Stimulated activated naive CD8-positive, alpha-beta T cell treated with anti-CD3 and anti-CD28 coated beads, Interleukin-15, amount 100 ng/mL, for 72 hours (primary cell): ENCODE measurements around the gene ITPA.
A peak's percentile ranks its signal among the peaks of the same experiment; 100 is the strongest.
"Not testable (repeated sequence)": the region's sequence is repeated elsewhere in the genome, so short reads cannot be mapped to it uniquely, and the experiment has no call there.

Source experiments
- ATAC-seq: fragments of 150-1000 bp; cut with Tn5 transposase; 2 replicates; pipeline ENCODE4 v1.10.0; 2021; ENCODE audit warnings: mild to moderate bottlenecking, moderate library complexity
- DNase-seq, 2 donors: peaks; one replicate each; pipeline ENCODE4 v3.0.0; 2021 to 2022
- H3K27ac Mint-ChIP-seq, 2 donors: one replicate each; pipeline ENCODE4 v1.8.0; 2022; ENCODE audit warnings: mild to moderate bottlenecking in 2 of 2, mixed read lengths in 2 of 2, moderate library complexity in 2 of 2
- H3K27me3 Mint-ChIP-seq: one replicate; pipeline ENCODE4 v1.8.0; 2022; ENCODE audit warnings: mixed read lengths
- H3K4me1 Mint-ChIP-seq: one replicate; pipeline ENCODE4 v1.8.0; 2022; ENCODE audit warnings: mild to moderate bottlenecking, mixed read lengths
- H3K4me3 Mint-ChIP-seq, 2 donors: one replicate each; pipeline ENCODE4 v1.8.0; 2022; ENCODE audit warnings: mild to moderate bottlenecking in 2 of 2, mixed read lengths in 2 of 2, moderate library complexity in 1 of 2
- H3K9me3 Mint-ChIP-seq, 2 donors: one replicate each; pipeline ENCODE4 v1.8.0; 2022; ENCODE audit warnings: mixed read lengths in 2 of 2

The ITPA gene

DNA sequence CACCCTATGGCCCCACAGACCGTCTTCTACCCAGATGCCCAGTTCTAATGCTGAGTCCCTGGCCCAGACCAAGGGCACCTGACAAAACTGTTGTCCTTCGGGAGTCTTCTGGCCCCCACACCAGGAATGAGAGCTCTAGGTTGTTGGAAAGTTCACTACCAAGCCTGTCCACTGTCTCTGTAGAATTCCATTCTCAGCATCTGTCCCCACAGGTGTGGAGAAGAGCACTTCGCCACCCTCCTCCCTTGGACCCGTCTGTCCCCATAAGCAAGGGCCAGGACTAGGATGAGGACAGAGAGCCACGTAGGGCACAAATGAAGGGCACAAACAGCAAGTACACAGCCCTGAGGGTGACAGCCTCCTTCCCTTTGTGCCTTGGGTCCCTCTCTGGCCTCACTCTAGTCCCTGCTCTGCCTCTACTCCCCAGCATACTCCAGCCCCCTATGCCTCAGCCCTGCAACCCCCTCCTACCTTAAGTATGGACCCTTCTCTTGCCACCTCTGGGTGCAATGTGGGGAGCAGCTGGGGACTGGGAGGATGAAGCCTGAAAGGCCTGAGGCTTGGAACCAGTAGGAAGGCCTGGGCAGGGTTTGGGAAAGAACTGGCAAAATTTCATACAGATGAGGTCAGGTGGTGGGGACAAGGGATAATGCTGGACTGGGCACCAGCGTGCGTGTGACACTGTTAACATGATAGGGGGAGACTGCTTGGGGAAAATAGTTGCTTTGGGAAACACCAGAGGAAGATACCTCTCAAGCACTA lies 40.3 kb upstream of the ITPA start:
- Mint-ChIP-seq H3K4me3 (peak overlapping the region; percentile 32 to 56), H3K27ac (no peak overlapping the region), H3K4me1 (peaks cover 36% of the 10 kb centered on the region), H3K27me3 (peaks cover 47% of the 10 kb centered on the region), H3K9me3 (no peaks in the 10 kb centered on the region)
- no peak for ATAC-seq
- DNase-seq: no peak

DNA sequence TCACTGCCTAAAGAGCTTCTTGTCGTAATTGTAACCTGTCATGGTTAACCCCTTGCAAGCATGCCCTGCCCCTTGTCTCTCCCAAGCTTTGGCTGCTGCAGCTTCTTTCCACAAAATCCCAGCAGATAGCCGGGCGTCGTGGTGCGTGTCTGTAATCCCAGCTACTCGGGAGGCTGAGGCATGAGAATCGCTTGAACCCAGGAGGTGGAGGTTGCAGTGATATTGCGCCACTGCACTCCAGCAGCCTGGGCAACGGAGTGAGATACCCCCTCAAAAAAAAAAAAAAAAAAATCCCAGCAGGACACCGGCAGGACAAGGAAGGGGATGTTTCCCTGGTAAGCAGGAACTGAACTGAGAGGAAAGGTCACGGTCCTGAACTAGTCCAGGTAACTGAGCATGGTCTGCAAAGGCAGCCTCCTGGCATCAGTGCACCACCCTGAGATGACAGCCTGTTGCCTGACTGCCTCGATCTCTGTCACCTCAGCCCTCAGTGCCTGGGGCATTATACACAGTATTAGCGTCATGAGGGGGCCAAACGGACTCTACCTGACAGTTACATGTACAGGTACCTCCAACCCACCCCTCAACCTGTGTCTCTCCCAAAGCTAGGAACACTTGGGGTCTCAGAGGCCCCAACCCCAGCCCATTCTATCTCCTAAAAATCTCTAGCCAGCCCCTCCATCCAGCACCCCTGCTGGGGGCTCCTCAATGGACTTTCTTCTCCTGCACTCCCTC lies 37.7 kb upstream of the ITPA start:
- Mint-ChIP-seq H3K9me3 (no peaks in the 10 kb centered on the region), H3K4me1 (peaks cover 41% of the 10 kb centered on the region), H3K4me3 (no peak overlapping the region), H3K27ac (peak overlapping the region in 1 of 2 donors; percentile 54), H3K27me3 (peaks cover 67% of the 10 kb centered on the region)
- ATAC-seq: no peak
- no peak for DNase-seq

DNA sequence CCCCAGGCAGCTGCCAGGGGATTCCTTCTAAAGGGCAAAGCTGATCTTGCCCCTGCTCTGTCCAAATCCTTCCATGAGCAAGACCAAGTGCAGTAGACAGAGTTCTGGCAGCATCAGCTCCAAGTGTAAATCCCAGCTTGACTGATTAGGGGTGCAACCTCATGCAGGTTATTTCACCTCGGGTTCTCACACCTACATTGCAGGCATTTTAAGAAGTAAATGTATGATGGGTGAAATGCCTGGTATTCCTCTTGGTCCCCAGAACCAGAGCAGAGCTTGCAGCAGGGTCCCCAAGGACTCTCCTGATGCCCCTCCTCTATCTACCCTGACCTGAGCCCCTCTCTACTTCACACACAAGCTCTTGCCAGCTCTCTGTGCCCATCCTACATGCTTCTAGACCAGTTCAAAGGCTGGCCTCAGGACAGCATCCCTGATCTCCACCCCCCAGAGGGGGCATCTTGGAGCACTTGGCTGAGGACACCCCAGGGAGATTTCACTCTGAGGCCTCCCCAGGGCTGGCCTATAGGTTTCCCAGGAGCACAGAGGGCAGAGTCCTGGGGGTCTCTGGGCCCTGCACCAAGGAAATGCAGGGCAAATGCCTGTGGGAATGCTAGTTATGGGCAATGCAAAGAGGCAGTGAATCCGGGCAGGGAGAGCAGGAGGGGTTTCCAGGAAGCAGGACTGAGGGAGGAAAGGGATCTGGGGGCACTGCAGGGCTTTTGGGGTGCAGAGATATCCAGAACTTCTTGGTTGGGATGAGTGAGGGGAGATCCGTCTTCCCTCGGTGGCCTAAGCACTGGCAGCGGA lies 37.0 kb upstream of the ITPA start:
- H3K9me3 Mint-ChIP-seq: no peaks in the 10 kb centered on the region
- H3K27me3 Mint-ChIP-seq: peaks cover 63% of the 10 kb centered on the region
- H3K4me1 Mint-ChIP-seq: peaks cover 39% of the 10 kb centered on the region
- H3K27ac Mint-ChIP-seq: peak overlapping the region; percentile 54 to 83
- peak overlapping the region; percentile 78 for H3K4me3 Mint-ChIP-seq
- DNase-seq (no peak), ATAC-seq (no peak)

DNA sequence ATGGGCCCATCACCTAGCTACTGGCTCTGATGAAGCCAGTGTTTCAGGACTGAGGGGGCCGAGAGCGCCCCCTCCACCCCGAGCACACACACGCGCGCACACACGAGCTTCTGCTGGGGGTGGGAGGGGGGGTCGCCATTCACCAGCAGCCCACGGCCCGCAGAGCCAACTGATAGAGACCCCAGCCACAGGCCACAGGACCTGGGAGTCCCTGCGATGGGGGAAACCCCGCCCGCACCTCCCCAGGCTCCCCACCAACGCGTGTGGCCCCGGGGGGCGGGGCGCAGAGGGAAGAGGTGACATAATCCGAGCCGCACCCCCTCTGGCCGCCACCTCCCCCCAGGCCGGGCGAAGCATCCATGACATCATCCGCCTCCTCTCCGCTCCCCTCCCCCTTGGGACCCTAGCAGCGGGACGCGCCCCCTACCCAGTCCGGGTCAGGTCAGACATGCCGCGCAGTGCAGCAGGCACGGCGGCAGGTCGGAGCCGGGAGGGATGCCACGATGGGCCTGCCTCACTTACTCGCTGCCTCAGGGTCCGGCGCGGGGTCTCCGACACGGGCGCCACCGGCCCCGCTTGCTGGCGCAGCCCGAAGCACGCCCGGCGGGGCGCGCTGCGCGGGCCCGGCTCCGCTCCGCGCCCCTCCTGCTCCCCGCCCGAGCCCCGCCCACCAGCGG lies 36.2 kb upstream of the ITPA start, which contains the start of gene LZTS3:
LZTS3 (minus strand) TSS at position 617 of the 677 bp plus-strand sequence. CDS start 6,386 bp downstream, outside the sequence.
- Mint-ChIP-seq H3K9me3 (no peaks in the 10 kb centered on the region), H3K27ac (peak within 1 kb of the TSS; percentile 83 to 95), H3K27me3 (peaks cover 58% of the 10 kb centered on the region), H3K4me1 (peaks cover 36% of the 10 kb centered on the region), H3K4me3 (peak within 1 kb of the TSS; percentile 87 to 96)
- peak; percentile 83 for DNase-seq
- ATAC-seq: peak; percentile 84

DNA sequence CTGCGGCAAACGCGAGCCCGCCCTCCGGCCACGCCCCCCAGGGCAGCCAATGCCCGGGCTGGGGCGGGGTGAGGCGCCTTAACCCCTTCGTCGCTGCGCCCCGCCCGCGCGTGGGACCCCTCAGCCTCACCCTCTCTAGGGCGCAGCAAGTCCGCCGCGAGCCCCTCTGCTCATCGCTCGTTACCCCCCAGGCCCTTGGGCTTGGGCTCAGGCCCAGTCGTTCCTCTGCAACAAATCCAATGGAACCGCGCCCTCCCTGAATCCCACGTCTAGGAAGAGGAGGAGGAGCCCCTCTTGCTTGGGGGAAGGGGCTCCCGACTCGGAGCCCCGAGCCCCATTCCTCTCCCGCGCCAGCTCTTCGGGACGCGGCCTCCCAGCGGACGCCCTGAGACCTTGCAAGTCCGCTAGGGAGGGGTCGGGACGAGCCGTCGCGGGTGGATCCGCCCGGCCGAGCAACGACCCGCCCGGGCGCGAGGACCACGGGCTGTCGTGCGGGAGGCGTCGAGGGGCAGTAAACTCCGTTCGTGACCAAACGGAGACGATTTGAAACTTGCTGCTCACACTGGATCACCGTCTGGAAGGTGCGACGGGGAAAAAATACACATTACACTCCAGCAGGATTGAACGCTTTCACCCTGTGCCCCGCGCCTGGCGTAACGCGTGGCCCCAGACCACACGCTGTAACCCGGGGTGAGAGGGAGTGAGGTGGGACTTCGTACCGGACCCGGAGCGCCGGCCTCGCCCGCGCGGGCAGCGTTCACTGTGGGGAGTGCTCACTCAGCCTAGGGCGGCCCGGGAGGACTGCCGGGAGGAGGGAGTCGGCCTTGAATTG lies 35.5 kb upstream of the ITPA start:
- ATAC-seq: peak; percentile 92
- DNase-seq: peak; percentile 83 to 88
- H3K27me3 Mint-ChIP-seq: peaks cover 50% of the 10 kb centered on the region
- H3K4me3 Mint-ChIP-seq: peak overlapping the region; percentile 87 to 96
- H3K27ac Mint-ChIP-seq: peak overlapping the region in 1 of 2 donors; percentile 95
- peaks cover 30% of the 10 kb centered on the region for H3K4me1 Mint-ChIP-seq
- no peaks in the 10 kb centered on the region for H3K9me3 Mint-ChIP-seq

DNA sequence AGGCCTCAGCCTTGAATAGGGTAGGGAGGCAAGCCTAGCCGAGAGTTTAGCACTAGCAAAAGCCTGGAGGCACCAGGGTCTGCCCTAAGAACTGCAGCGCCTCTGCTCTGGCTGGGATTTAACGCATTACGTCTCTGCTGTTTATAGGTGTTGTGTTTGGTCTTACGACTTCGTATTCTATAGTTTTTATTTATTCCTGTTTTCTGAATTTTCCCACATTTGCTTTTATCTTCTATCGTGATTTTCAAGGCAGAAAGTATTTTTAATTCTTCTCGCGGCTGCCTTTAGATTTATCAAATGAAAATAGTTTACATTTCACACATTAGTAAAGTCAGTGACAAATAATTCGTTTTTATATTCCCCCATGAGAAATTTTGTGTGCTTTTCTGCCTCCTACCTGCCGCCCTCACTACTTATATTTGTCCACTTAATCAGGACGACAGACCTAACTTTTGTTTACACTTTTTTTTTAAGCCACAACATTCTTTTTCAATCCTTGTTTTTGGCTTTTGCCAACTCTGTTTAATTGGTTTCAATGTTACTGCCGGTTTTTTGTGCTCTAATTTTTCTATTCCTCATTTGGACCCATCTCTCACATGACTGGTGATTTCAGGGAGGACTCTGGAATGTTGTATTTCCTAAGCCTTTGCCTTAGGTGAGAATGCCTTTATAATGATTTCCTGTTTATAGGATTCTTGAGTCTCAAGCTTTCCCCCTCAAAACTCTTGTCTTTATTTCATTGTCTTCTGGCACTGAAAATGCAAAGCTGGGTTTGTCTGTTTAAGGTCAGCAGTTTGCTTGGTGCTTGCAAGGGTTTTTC lies 34.6 kb upstream of the ITPA start:
- Mint-ChIP-seq H3K4me3 (peak overlapping the region; percentile 87 to 96), H3K27me3 (peaks cover 42% of the 10 kb centered on the region), H3K27ac (no peak overlapping the region), H3K9me3 (no peaks in the 10 kb centered on the region), H3K4me1 (peaks cover 30% of the 10 kb centered on the region)
- DNase-seq (no peak), ATAC-seq (no peak)

DNA sequence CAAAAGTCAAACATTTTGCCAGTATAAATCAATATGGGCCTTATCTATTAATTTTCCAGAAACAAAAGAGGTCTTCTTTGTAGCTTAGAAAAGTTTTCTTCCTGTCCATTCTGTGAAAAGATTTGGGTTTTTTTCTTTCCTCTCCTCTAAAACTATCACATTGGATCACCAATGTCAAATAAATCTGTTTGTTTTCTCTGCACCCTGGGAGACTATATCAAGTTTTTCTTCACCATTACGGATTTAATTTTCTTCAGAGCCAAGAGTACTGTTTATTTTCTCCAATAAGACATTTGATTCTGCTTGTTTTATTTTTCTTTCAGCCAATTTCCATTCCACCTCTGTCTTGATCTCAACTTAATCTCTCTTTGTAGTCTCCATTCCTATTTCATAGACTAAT lies 34.0 kb upstream of the ITPA start:
- Mint-ChIP-seq H3K4me1 (peaks cover 30% of the 10 kb centered on the region), H3K9me3 (no peaks in the 10 kb centered on the region), H3K27me3 (peaks cover 37% of the 10 kb centered on the region), H3K27ac (no peak overlapping the region), H3K4me3 (no peak overlapping the region)
- DNase-seq: no peak
- no peak for ATAC-seq

DNA sequence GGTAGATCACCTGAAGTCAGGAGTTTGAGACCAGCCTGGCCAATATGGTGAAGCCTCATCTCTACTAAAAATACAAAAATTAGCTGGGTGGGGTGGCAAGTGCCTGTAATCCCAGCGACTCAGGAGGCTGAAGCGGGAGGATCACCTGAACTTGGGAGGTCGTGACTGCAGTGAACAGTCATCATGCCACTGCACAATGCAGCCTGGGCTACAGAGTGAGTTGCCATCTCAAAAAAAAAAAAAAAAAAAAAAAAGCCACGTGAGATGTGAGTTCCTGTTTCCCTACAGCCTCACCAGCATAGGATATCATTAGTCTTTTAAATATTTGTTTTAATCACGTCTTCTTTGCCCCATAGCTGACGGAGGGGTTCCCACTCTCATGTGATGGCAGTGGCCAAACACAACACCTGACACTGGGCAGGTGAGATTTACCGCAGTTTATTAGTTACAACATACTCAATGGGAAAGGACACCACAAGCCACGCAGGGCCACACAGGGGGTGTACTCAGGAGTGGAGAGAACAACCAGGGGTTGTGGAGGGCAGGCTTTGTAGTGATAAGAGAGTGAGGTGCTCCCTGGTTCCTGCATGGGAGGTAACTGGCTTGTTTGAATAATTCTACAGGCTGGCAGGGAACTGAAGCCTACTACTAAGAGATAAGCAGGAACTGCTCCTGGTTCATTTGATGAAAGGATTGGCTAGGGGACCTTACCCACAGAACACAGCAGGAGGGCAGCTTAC lies 31.4 kb upstream of the ITPA start:
- ATAC-seq: no peak
- Mint-ChIP-seq H3K27ac (no peak overlapping the region), H3K9me3 (no peaks in the 10 kb centered on the region), H3K4me1 (peaks cover 14% of the 10 kb centered on the region), H3K27me3 (peaks cover 24% of the 10 kb centered on the region), H3K4me3 (no peak overlapping the region)
- no peak for DNase-seq

DNA sequence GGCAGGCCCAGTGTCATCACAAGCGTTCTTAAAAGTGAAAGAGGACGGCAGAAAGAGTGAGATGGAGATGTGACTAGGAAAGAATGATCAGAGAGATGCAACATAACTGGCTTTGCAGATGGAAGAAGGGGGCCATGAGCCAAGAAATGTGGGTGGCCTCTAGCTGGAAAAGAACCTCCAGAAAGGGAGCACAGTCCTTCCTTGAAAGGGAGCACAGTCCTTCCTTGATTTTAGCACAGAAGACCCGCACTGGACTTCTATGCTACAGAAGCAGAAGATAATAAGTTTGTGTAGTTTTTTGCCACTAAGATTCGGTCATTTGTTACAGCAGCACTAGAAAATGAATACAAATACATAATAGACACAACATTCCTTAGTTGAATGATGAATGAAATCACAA lies 29.0 kb upstream of the ITPA start:
- peaks cover 7% of the 10 kb centered on the region for H3K27me3 Mint-ChIP-seq
- H3K4me1 Mint-ChIP-seq: no peaks in the 10 kb centered on the region
- ATAC-seq (no peak), DNase-seq (no peak)
- H3K9me3 Mint-ChIP-seq: no peaks in the 10 kb centered on the region
- H3K4me3 Mint-ChIP-seq: no peak overlapping the region
- no peak overlapping the region for H3K27ac Mint-ChIP-seq

DNA sequence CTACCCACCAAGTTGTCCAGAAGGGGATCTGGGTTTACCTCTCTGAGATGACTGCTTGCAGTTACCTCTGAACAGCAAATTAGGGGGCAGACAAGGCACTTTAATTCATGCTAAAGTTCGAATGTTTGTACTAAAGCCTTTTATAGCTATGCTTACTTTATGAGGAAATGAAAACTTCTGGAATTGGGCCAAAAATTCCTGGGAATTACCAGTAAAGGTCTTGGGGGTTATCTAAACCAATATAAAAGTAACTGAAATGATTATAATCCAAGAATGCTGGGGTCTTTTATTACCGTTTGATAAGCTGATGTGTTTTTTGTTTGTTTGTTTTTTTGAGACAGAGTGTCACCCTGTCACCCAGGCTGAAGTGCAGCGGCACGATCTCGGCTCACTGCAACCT lies 28.0 kb upstream of the ITPA start:
- Mint-ChIP-seq H3K9me3 (no peaks in the 10 kb centered on the region), H3K4me3 (no peak overlapping the region), H3K27ac (no peak overlapping the region), H3K4me1 (no peaks in the 10 kb centered on the region), H3K27me3 (no peaks in the 10 kb centered on the region)
- DNase-seq (no peak), ATAC-seq (no peak)

DNA sequence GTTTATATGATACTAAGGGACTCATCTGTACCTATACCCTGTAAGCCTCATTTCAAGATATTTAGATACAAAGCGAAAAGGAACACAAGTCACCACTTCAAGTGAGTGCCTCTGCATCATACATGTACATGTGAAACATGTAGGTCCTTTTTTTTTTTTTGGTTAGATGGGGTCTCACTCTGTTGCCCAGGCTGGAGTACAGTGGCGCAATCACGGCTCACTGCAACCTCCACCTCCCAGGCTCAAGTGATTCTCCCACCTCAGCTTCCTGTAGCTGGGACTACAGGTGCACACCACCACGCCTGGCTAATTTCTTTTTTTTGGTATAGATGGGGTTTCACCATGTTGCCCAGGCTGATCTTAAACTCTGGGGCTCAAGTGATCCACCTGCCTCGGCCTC lies 26.9 kb upstream of the ITPA start:
- H3K4me1 Mint-ChIP-seq, H3K27me3 Mint-ChIP-seq, H3K27ac Mint-ChIP-seq, H3K4me3 Mint-ChIP-seq, H3K9me3 Mint-ChIP-seq, DNase-seq, ATAC-seq: not testable (repeated sequence)

DNA sequence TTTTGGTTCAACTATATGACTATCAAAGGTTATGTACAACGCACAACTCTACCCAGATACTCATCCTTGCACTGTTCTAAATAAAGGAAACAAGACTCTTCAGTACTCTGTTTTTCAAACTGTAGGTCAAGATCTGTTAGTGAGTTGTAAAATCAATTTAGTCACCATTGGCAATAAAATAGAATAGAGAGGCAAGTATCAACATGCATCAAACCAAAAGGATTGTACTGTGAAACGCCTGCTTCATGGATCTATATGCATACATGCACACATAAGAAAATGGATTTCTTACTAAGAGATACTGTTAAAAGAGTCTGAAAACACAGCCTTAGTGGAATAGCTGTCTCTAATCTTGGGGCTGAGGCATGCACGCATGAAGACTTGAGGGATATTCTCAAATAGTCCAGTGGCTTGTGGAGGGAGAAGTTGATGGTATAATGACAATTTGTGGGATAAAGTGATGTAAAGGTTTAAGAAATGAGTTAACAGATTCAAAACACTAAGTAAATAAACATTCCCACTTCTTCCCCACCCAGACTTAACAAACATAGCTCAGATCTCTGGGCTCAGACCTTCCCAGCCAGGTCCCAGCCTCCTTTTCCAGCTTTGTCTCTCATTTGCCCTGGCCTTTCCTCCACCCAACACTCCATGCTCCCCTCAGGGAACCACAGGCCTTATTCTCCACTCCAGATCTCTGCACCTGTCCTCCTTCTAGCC lies 25.2 kb upstream of the ITPA start:
- no peaks in the 10 kb centered on the region for H3K27me3 Mint-ChIP-seq
- no peaks in the 10 kb centered on the region for H3K4me1 Mint-ChIP-seq
- H3K4me3 Mint-ChIP-seq: no peak overlapping the region
- no peak for ATAC-seq
- no peak overlapping the region for H3K27ac Mint-ChIP-seq
- DNase-seq: no peak
- H3K9me3 Mint-ChIP-seq: no peaks in the 10 kb centered on the region

DNA sequence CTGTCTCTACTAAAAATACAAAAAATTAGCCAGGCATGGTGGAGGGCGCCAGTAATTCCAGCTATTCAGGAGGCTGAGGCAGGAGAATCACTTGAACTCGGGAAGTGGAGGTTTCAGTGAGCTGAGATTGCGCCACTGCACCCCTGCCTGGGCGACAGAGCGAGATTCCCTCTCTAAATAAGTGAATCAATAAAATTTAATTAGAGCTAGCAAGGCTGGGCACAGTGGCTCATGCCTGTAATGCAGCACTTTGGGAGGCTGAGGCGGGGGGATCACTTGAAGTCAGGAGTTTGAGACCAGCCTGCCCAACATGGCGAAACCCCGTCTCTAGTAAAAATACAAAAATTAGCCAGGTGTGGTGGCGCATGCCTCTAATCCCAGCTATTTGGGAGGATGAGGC lies 21.4 kb upstream of the ITPA start:
- not testable (repeated sequence) for ATAC-seq, H3K27me3 Mint-ChIP-seq, H3K4me3 Mint-ChIP-seq, H3K4me1 Mint-ChIP-seq, H3K9me3 Mint-ChIP-seq, DNase-seq
- peak overlapping the region in 1 of 2 donors; percentile 28 for H3K27ac Mint-ChIP-seq
